ENCODE measurements around the gene TPSD1. TPM values are rescaled to one million over a fixed set of nuclear protein-coding genes. Genes with fewer than 3 reads are reported as not detected.
"Not testable (repeated sequence)": the region's sequence is repeated elsewhere in the genome, so short reads cannot be mapped to it uniquely, and the experiment has no call there.

Gene TPSD1
- total RNA-seq, 1 experiment from 2014 or later = not detected

GRCh38 chr16:1220841-1221627 is 34.8 kb upstream of the TPSD1 start:
- no peak for DNase-seq (ENCODE audit: low read depth)

GRCh38 chr16:1221628-1222552 is 34.0 kb upstream of the TPSD1 start:
- DNase-seq (ENCODE audit: low read depth) = no peak

GRCh38 chr16:1222553-1223354 is 33.1 kb upstream of the TPSD1 start:
- DNase-seq (ENCODE audit: low read depth) = no peak

- DNase-seq (ENCODE audit: low read depth) = no peak
These were observed 32.3 kb upstream of the TPSD1 start for GRCh38 chr16:1223355-1224214.

GRCh38 chr16:1224558-1224957 is 31.3 kb upstream of the TPSD1 start:
- DNase-seq (ENCODE audit: low read depth) = no peak

GRCh38 chr16:1225051-1225451 is 30.8 kb upstream of the TPSD1 start, which contains the start of gene TPSG1:
TPSG1 (minus strand) TSS chr16:1225268; CDS start chr16:1225252, 16 bp downstream.
- DNase-seq (ENCODE audit: low read depth) = no peak

- DNase-seq (ENCODE audit: low read depth) = peak; percentile 46
These were observed 30.0 kb upstream of the TPSD1 start for GRCh38 chr16:1225728-1226311.

- DNase-seq (ENCODE audit: low read depth) = not testable (repeated sequence)
These were observed 29.2 kb upstream of the TPSD1 start for GRCh38 chr16:1226692-1227091.

- DNase-seq (ENCODE audit: low read depth) = not testable (repeated sequence)
These were observed 27.6 kb upstream of the TPSD1 start for GRCh38 chr16:1228227-1228626.

- DNase-seq (ENCODE audit: low read depth) = not testable (repeated sequence)
These were observed 26.4 kb upstream of the TPSD1 start for GRCh38 chr16:1229476-1229875.

GRCh38 chr16:1230084-1230470 is 25.8 kb upstream of the TPSD1 start, which contains the start of gene TPSB2:
TPSB2 (minus strand) TSS chr16:1230184; CDS start chr16:1229951, 233 bp downstream.
- DNase-seq (ENCODE audit: low read depth) = not testable (repeated sequence)

- not testable (repeated sequence) for DNase-seq (ENCODE audit: low read depth)
These were observed 25.2 kb upstream of the TPSD1 start for GRCh38 chr16:1230471-1231212.

GRCh38 chr16:1231301-1231700 is 24.6 kb upstream of the TPSD1 start:
- not testable (repeated sequence) for DNase-seq (ENCODE audit: low read depth)

- DNase-seq (ENCODE audit: low read depth) = not testable (repeated sequence)
These were observed 23.7 kb upstream of the TPSD1 start for GRCh38 chr16:1232049-1232748.

GRCh38 chr16:1236659-1237058 is 19.2 kb upstream of the TPSD1 start:
- not testable (repeated sequence) for DNase-seq (ENCODE audit: low read depth)

GRCh38 chr16:1237990-1238389 is 17.9 kb upstream of the TPSD1 start:
- no peak for DNase-seq (ENCODE audit: low read depth)

GRCh38 chr16:1238909-1239308 is 17.0 kb upstream of the TPSD1 start:
- not testable (repeated sequence) for DNase-seq (ENCODE audit: low read depth)

GRCh38 chr16:1239575-1239974 is 16.3 kb upstream of the TPSD1 start:
- DNase-seq (ENCODE audit: low read depth) = not testable (repeated sequence)

- DNase-seq (ENCODE audit: low read depth) = not testable (repeated sequence)
These were observed 15.4 kb upstream of the TPSD1 start, which contains the start of gene TPSAB1 for GRCh38 chr16:1240436-1240835. TPSAB1 (plus strand) TSS chr16:1240705; CDS start chr16:1240939, 234 bp downstream.
